HG02759 (cell line): ENCODE measurements around the gene EIF2D.
A peak's percentile ranks its signal among the peaks of the same experiment; 100 is the strongest.
"Not testable (repeated sequence)": the region's sequence is repeated elsewhere in the genome, so short reads cannot be mapped to it uniquely, and the experiment has no call there.

Source experiments
- ATAC-seq: cut with Tn5 transposase; IDR thresholded peaks from one replicate; pipeline ENCODE4 v1.9.1; 2021; ENCODE audit warnings: mild to moderate bottlenecking, moderate library complexity; ENCODE audit not compliant: unreplicated experiment

EIF2D gene, protein sequence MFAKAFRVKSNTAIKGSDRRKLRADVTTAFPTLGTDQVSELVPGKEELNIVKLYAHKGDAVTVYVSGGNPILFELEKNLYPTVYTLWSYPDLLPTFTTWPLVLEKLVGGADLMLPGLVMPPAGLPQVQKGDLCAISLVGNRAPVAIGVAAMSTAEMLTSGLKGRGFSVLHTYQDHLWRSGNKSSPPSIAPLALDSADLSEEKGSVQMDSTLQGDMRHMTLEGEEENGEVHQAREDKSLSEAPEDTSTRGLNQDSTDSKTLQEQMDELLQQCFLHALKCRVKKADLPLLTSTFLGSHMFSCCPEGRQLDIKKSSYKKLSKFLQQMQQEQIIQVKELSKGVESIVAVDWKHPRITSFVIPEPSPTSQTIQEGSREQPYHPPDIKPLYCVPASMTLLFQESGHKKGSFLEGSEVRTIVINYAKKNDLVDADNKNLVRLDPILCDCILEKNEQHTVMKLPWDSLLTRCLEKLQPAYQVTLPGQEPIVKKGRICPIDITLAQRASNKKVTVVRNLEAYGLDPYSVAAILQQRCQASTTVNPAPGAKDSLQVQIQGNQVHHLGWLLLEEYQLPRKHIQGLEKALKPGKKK

DNA sequence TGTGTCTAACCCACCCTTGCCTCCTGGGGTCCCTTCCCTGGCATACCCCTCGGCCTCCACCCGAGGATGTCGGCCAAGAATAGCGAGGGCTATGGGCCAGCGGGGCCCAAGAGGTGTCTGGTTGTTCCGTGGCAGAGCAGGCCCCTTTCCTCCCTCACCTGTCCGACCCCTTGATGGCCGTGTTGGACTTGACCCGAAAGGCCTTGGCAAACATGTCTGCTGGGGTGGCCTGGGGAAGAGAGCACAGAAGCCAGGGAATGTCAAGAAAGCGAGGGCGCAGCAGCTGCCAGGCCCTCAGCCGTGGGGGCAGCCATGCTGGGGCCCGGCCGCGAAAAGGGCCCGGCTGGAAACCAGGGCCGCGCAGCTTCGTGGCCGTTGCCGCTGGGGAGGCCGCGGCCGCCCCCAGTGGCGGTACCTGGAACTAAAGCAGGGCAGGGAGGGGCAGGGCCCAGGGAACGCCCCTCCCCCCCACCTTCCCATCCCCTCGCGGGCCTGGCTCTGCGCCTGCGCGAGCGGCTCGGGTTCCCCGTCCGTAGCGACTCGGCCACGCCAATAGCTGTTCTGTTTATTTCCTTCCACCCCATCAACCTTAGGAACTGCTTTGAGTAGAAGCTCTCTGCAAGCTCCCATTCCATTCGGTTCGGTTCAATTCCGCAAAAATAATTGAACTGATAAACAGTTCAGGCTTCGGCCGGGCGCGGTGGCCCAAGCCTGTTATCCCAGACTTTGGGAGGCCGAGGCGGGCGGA lies at the start of gene EIF2D:
Gene EIF2D, minus strand, starts transcription at position 337 of the 748 bp plus-strand sequence. Its CDS starts 123 bp downstream, at position 214.
- ATAC-seq = peak; percentile 95

DNA sequence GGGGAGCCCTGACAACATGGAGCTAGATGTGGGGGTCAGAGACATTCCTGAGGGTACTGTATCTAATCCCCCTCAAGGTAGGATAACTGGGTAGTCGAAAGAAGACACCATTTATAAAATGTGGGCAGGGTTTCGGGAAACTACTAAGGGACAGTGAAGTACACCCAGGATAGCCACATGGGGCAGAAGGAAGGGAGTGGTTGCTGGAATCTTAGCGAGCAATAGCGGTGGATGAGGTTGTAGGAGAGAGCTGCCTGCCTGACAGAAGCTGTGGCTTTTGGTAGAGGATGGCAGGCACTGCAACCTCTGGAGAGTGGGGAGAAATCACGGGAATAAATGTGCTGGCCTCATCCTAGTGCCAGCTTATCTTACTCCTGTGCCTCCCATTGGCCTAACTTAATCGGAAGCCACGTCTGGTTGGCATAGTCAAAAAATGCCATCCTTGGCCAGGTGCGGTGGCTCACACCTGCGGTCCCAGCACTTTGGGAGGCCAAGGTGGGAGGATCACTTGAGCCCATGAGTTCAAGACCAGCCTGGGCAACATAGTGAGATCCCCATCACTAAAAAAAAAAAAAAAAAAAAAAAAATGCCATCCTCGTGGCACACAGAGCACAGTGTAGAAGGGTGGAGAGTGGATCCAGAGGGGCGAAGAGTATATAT lies 49.0 kb upstream of the EIF2D start:
- ATAC-seq = no peak

DNA sequence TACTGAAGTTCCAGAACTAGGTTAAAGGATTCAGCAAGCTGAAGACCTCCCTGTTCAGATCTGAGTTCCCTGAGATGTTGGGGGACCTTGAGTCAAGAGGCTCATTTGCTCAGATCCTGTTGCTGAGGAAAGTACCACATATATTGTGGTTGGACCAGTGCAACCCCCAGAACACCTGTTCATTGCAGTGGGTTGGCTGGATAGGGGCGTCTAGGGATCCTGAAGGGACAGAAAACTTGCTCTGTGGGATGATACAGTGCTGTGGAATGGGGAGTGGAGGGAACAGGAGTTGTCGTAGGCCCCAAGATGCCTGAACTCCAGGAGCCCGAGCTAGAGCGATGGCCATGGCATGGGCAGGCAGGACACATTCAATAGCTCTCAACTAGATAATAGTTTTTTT lies 47.9 kb upstream of the EIF2D start:
- ATAC-seq = no peak

DNA sequence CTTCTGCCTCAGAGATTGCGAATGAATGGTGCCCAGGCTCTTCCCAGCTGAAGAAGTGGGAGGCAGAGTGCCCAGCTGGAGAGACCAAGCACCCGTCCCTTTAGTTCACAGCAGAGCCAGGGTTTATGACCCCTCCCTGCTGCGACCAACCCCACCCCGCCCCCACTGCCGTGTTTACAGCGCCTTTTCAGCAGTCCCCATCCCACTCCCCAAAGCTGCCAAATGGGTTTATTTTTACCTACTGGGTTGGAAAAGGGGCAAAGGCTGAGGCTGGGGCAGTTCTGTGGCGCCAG lies 46.7 kb upstream of the EIF2D start:
- no peak for ATAC-seq

DNA sequence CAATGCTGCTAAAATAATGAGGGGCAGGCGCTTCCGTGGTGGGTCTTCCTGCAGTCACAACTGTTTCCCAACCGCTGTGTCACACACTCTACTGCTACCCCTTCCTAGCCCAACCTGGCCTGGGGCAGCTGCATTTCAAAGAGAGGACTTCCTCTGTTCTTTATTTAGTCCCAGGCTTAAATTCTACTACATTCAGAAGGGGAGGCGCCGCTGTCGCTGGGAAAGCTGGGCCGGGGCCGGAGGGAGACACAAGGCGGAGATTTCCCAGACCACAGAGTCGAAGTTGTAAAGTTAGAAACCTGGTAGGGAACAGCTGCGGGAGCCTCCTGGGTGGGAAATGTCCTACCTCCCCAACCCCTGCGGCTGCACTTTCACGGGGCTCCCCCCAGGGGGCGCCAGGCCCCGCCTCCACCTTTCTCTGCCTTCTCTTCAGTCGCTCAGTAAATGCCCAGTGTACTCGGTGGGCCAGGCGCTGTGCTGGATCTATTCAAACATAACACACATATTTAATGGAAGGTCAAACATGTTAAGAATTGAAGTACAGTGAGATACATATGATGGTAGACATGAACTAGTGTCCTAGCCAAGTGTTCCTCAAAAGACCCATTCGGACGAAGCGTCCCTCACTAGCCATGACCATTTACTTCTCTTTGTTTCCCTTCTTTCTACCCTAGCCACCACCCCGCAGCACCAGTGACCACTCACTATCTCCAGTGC lies 46.2 kb upstream of the EIF2D start:
- ATAC-seq = peak; percentile 67

DNA sequence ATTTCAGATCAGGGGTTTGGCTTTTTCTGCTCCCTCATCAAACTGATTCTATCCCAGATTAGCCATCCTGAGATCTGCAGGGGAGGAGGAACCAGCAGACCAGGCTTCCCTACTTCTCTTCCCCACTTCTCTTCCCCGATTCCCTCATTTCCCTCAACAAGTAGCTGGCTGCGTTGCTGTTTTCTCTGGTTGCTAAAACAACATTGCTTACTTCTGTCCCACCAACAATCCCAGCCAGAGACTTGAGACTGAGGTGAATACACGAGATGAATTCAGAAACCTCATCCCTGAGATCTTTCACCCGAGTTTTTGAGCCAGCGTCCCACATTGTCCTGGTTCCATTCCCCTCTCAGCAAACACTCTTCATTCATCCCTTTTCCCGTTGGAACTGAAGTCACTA lies 45.5 kb upstream of the EIF2D start:
- no peak for ATAC-seq

DNA sequence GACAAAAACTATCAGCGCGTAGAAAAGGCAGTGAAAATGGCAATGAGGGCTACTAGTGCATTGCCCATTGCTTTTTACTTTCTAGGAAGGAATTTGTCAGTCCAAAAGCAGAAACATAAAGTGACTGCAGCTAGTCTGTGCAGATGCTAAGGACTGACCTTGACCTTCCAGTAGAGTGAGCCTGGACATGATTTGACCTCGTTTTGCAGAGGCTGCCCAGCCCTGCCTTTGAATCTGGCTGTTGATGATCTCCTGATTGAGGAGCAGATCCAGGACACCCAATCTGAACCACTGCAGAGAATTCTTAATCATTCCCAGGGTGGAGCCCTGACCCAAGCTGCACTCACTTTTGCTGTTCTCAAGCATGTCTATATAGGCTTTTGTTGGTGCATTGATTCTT lies 44.7 kb upstream of the EIF2D start:
- ATAC-seq = no peak

DNA sequence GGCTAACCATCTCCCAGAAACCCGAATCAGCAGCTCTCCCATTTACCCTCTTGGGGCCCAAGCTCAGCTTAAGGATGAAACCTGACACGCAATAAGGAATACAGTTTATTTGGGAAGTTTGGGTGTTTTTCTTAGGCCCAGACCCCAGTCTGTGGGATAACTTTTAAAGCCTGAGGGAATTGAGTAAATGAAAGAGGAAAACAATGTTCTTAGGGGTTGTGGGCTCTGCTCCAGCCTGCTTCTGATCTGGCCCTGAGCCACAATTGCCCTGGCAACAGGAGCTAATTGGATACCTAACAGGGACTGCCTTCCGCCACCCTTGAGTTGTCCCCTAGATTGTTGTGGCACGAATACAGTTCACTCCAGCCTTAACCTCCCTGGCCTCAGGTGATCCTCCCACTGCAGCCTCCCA lies 43.2 kb upstream of the EIF2D start:
- ATAC-seq = no peak

DNA sequence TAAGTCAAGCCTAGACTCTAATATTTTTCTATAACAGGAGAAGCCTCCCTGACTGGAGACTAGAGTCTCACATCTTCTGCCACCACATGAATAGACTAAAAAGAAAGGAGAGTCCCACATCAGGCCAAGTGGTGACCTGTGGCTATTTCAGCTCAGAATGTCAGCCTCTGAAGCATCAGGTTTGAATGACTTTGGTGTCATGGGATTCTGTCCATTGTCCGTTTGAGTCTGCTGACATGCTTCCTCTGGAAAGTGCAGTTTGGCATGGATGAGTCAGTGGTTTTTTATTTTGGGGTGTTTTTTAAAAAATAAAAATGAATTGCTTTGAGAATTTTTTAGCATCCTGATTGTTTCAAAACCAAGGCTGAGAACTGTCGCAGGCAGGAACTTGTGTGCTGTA lies 42.6 kb upstream of the EIF2D start:
- no peak for ATAC-seq

DNA sequence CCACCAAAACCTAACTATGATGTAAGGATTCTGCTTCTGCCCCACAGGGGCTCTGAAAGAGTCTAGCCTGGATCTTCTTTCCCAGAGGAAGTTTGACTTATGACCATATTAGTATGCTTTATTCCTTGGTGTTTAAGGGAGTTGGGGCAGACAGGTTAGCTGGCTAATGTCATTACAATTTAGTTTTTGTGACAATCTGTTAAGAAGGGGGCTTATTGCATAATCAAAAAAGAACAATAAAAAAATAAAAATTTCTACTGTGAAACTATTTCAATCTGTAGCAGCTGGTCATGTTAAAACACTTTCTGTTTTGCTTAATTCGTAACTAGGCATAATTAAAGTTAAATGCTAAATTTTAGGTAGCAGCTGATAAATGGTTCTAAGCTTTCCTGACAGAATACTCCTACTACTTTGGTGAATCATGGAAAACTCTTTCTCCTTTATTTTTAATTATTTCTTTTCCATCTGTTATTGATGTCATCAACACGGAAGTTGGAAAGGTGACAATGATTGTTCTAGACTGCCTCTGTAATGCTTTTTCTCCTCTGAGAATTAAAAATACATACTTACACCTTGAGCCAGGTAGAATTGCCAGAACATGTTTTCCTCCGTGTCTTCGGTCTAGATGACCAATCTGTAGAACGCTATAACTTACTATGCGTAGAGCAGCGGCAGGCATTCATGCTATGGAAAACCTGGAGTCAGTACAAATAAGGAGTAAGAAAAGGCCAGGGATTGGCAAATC lies 41.6 kb upstream of the EIF2D start:
- ATAC-seq = no peak

DNA sequence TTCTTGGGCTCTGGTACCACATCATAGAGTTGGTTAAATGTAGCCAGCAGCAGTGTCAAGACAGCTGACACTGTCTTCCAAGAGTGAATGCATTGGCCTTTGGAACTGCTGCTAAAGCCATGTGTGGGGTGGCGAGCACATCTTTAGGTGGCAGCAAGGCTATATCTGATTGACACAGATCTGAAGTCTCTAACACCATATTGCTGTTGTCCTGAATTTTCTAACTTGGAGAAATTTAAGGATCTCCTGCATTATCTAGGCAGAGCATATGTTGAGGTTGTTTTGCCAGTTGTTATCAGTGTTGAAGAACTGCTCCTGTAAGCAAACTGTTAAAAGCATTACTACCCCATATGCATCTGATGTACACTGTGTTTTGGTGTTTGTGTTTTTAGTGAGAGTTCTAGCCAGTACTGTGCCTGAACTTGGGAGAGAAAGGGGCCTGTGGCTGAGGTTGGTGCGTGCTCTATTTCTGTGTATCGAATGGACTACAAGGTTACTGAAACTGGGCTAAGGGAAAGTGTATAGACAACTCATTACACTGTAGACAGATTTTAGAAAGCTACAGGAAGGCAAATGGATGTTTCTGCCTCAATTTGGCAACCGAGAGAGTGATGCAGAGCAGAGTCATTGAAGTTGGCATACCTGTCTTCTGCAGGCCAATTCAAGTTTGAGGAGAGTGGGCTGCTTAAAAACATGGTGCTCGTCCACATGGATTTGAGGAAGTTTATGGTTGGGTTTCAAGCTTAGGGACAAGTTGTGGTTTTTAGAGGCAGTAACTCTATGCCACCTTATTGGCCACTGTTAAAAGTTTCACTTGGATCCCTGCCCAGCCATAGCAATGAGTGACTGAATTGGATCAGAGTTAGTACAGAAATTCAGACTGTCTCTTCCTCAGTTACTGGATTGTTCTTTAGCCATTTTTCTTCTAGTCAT lies 40.0 kb upstream of the EIF2D start:
- no peak for ATAC-seq

DNA sequence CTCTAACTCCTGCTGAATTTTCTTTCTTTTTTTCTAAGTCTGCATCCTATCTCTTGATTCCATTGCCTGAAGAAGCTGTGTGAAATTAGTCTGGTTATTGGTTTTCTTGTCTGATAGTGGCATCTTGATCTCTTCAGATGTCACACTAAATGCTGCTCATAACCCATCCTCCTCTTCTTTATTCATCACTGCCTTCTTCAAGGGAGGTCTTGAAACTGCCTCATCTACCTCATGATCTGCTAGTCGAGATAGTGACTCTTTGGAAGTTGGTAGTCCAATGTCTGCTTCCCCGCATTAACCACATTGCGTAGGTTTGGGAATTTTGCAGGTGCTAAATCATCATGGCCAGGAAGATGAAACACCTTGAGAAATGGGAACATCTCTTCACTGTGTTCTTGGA lies 38.7 kb upstream of the EIF2D start:
- ATAC-seq = no peak

DNA sequence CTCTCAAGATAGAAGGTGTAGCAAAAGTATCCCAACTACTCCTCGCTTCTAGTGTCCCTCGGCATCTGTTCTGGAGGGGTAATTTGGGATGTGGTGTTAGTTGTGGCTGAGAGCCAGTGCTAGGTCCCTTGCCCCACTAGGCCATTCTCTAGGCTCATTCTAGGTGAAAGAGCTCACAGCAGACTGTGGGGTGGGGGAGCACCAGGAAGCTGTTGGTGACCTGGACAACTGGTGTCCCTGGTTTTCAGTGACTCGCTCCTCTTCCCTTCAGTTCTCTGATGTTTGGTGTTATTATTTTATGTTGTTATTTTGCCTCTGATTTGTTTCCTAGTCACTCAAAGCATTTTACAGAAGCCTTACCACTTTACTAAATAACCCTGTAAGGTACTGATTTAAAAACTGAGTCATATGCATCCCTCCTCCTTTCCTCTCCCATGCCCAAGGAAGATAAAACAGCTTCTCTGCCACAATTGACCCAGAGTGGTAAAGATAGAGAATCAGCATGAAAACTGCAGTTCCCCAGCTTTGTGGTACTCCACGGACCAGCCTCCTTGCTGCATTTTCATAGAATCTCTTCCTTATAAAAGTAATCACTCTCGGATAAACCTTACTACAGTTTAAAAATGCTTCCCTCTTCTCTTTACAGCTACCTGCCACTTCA lies 37.1 kb upstream of the EIF2D start:
- no peak for ATAC-seq

DNA sequence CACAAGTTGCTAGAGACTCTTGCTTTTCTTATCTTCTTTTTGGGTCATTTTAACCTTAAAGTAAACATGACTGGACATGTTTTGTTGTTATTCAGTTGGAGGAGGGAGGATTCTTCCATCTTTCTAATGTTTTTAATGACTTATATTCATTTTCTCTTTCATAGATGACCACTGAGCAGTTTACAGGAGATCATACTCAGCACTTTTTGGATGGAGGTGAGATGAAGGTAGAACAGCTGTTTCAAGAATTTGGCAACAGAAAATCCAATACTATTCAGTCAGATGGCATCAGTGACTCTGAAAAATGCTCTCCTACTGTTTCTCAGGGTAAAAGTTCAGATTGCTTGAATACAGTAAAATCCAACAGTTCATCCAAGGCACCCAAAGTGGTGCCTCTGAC lies 35.0 kb upstream of the EIF2D start:
- no peak for ATAC-seq

DNA sequence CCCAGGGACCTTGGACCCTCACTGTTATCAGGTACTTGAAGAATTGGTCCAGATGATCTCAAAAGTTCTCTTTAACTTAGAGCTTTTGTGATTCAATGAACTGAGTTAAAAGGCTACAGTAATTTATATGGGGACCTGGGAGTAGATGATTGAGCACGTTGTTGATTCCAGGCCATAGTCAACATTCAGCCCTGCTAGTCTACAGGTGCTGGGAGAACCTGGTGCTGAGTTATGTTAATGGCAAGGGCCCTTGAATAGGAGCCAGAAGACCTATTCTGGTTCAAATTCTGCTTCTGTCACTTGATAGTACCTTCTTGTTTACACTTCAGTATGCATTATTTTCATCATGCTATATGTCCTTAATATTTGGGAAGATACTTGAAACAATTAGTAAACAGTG lies 34.2 kb upstream of the EIF2D start:
- ATAC-seq = no peak

DNA sequence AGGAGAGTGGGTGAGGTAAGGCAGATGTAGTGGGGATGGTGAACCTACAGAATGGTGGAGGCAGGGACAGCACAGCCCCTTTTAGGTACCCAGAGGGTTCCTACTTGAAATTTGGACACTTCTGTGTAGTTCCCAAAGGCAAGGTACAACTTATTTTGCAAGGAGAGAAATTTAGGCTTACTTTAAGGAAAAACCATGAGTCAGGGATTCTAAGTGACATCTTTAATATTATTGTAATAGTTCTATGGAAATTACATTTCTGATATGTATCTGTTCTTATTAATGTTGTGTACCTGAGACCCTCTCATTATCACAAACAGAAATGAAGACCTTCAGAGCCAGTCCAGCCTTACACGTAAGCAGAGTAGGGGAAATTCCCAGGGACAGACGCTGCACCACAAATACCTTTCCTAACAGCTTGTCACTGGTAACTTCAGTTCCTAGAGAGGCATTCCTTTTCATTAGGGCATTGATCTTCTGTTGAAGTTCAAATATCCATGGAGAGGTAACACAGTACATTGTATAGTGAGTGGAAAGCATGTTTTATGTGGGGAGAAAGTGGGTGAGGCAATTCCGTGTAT lies 30.9 kb upstream of the EIF2D start:
- ATAC-seq = no peak

DNA sequence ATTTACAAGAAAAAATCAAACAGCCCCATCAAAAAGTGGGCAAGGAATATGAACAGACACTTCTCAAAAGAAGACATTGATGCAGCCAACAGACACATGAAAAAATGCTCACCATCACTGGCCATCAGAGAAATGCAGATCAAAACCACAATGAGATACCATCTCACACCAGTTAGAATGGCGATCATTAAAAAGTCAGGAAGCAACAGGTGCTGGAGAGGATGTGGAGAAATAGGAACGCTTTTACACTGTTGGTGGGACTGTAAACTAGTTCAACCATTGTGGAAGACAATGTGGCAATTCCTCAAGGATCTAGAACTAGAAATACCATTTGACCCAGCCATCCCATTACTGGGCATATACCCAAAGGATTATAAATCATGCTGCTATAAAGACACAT lies 29.8 kb upstream of the EIF2D start:
- not testable (repeated sequence) for ATAC-seq

DNA sequence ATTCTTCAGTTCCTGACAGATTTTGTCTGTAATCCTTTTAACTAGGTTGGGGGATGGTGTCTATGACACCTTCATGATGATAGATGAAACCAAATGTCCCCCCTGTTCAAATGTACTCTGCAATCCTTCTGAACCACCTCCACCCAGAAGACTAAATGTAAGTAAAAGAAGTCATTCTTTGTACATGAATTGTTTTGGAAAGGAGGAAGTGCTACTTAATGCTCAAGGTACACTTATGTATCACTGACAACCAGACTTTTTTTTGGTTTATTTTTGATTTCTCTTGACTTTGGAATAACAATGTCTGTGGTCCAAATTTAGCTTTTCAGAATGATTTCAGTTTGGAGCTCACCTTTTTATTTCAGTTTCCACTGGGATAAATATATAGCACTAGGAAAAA lies 25.3 kb upstream of the EIF2D start:
- ATAC-seq = no peak
